ENCODE results near the gene THBS2.

DNA sequence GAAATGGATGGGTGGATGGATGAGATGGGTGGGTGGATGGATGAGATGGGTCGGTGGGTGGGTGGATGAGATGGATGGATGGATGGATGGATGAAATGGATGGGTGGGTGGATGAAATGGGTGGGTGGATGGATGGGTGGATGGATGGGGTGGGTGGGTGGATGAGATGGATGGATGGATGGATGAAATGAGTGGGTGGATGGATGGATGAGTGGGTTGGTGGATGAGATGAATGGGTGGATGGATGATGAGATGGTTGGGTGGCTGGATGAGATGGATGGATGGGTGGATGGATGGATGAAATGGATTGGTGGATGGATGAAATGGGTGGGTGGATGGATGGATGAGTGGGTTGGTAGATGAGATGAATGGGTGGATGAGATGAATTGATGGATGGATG, 35.7 kb downstream of the THBS2 start:
- TF ChIP-seq TAF1 (IDR thresholded peaks at IDR 0.05; ENCODE audit: low read depth, low read length) (no peak), JUN (IDR thresholded peaks at IDR 0.05; ENCODE audit: low read depth, low read length) (no peak), SP1 (IDR thresholded peaks at IDR 0.05; ENCODE audit: low read depth, low read length) (no peak), RXRA (IDR thresholded peaks at IDR 0.05; ENCODE audit: insufficient read depth, low read depth, low read length) (no peak), USF2 (IDR thresholded peaks at IDR 0.05; ENCODE audit: low read length) (no peak), MAFK (IDR thresholded peaks at IDR 0.05; ENCODE audit: low read depth, low read length) (no peak), EP300 (IDR thresholded peaks at IDR 0.05; ENCODE audit: borderline replicate concordance in 1 of 2, low read depth in 2 of 2, low read length in 2 of 2) (no peak), RAD21 (IDR thresholded peaks at IDR 0.05 in 1 of 2, conservative IDR thresholded peaks at IDR 0.05 in 1 of 2; ENCODE audit: low read depth in 2 of 2, low read length in 2 of 2) (no peak), GABPA (IDR thresholded peaks at IDR 0.05; ENCODE audit: borderline replicate concordance, insufficient read depth, low read length) (no peak), ATF3 (IDR thresholded peaks at IDR 0.05; ENCODE audit: insufficient read depth, low read depth, low read length) (no peak)
- TF ChIP-seq, protein P1, sequence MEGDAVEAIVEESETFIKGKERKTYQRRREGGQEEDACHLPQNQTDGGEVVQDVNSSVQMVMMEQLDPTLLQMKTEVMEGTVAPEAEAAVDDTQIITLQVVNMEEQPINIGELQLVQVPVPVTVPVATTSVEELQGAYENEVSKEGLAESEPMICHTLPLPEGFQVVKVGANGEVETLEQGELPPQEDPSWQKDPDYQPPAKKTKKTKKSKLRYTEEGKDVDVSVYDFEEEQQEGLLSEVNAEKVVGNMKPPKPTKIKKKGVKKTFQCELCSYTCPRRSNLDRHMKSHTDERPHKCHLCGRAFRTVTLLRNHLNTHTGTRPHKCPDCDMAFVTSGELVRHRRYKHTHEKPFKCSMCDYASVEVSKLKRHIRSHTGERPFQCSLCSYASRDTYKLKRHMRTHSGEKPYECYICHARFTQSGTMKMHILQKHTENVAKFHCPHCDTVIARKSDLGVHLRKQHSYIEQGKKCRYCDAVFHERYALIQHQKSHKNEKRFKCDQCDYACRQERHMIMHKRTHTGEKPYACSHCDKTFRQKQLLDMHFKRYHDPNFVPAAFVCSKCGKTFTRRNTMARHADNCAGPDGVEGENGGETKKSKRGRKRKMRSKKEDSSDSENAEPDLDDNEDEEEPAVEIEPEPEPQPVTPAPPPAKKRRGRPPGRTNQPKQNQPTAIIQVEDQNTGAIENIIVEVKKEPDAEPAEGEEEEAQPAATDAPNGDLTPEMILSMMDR (IDR thresholded peaks at IDR 0.05; ENCODE audit: control extremely low read depth in 1 of 3, insufficient read depth in 1 of 3, low read depth in 1 of 3, low read length in 3 of 3), result no peak

Measured in H1 (cell line).